ENCODE measurements around the gene RABL2B.
"Not testable (repeated sequence)": the region's sequence is repeated elsewhere in the genome, so short reads cannot be mapped to it uniquely, and the experiment has no call there.

Gene RABL2B

DNA sequence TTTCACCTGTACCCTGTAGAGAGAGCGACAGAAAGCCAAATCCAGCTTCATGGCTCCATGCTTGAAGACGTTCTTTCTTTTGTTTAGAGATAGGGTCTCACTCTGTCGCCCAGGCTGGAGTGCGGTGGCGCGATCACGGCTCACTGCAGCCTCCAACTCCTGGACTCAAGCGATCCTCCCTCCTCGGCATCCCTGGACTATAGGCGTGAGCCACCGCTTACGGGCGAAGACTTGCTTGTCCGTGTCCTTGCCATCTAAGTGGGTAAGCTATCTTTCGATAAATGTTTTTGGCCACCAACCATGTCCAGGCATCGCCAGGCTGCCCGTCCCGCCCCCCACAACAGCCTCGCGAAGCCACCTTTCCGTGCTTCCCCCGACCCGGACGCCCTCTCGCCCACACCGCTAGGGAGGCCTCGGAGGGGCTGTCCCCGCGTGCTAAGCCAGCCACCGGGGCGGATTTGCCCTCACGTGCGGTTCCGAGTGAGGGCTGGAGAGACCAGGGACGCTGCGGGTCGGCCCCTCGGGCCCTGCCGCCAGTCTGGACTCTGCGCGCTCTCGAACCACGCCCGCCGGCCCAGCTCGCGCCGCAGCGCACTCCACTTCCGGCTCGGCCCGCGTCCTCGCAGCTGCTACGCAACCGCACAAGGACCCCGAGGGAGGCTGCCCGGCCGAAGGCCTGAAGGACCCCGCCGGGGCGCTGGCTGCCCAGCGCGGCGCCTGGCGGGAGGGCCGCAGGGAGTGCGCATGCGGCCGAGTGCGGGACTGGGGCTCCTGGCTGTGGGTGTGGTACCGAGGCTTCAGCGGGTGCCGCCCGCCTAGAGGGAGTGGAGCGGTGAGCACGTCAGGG, at the start of gene RABL2B:
TSS of gene RABL2B (minus strand) at position 604 of the 847 bp plus-strand sequence. CDS start 1,342 bp downstream, outside the sequence.
- peak; percentile 80 for DNase-seq

DNA sequence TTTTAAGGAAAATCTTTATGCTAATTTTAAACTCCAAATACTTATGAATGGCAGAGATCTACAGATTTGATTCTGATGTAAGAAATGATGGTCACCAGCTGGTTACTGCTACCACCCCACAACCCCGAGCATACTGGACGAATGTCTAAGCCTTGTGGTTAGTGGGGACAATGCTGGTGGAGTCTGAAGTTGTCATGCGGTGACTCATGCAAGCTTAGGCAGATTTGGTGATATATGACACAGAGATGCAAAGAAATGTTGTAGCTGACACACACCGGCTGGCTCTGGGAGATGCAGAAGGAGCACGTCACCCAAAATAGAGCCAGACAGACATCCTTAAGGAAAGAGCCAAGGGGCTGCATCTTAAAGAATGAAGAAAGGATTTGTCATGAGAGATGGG, 3.5 kb upstream of the RABL2B start:
- not testable (repeated sequence) for DNase-seq

- DNase-seq: not testable (repeated sequence)
Observed at GRCh38 chr22:50785289-50785688, 1.9 kb upstream of the RABL2B start.

DNA sequence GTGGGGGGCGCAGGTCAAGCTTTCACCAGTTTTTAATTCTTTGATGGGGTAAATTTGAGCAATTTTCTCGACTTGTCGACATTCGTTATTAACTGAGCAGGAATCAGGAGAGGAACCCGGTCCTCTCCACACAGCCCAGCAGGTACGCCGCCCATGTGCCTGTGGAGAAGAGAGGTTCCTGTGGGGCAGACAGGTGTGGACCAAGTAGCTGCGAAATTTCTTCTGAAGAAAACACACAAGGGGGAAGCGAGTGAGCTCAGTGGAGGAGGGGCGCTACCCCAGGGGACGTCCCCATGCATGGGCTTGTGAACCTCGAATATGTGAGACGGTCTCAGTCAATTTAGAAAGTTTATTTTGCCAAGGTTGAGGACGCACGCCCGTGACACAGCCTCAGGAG, 442 bp upstream of the RABL2B start:
- not testable (repeated sequence) for DNase-seq

- not testable (repeated sequence) for DNase-seq
Observed at GRCh38 chr22:50782253-50782652, 1.2 kb downstream of the RABL2B start.

- not testable (repeated sequence) for DNase-seq
Observed at GRCh38 chr22:50780244-50780643, 3.2 kb downstream of the RABL2B start.

DNA sequence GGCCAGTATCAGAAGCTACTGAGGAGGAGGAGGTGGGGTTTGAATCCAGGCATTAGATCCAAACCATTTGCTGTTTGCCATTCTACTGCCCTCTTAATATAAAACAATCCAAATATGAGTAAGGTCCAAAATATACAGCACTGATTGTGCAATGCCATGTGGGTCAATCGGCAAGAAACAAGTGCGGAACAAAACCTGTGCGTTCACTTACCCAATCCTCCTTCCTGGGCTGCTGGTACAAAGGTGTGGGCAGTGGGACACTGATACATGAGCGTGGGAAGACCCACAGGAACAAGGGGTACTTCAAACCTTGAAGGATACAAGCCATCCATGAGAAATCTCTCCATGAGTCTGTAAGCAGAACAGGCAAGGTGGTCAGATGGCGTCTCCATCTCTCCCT, 5.8 kb downstream of the RABL2B start:
- not testable (repeated sequence) for DNase-seq

DNA sequence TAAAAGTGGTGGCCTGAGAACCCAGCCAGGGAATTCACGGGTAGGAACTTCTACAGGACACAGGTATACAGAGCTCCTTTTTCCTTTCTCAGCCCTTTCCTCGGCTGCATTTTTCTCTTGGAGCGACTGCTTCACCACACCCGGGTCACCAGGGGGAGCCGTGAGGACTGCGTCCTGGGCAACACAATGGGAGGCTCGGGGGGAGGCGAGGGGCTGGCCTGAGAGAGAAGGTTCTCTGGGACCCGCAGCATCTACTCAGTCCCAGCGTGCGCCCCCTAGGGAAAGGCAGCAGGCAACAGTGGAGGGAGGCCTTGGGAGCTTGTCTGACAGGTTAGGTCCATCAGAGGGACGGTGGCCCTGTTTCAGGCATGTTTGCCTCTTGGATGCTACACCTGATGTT, 8.3 kb downstream of the RABL2B start:
- DNase-seq: peak; percentile 60

DNA sequence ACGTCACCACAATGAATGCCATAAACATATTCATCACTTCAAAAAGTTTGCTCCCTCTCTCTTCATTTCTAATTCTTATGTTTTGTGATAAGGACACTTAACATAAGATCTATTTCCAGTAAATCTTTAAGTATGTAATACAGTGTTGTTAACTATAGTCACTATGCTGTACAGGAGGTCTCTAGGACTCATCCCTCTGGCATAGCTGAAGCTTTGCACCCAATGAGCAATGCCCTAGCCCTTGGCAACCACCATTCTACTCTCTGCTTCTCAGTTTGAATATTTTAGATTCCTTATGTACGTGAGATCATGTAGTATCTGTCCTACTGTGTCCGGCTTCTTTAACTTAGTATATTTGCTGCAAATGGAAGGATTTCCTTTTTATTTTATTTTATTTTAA, 19.1 kb downstream of the RABL2B start:
- DNase-seq: not testable (repeated sequence)

DNA sequence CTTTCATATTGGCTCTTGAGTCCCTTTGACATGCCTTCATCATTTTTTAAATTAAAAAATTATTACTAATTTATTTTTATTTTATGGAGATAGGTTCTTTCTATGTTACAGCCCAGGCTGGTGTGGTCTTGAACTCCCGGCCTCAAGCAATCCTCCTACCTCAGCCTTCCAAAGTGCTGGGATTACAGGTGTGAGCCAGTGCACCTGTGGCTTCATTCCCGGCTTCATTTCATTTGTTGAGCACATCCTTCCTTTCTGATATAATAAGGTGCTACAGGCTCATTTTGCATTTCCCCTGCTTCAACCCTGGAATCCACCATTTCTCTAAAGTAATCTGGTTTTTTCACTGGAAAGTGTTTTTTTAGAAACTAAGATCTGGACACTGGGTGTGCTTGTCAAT, 21.6 kb downstream of the RABL2B start:
- not testable (repeated sequence) for DNase-seq

DNA sequence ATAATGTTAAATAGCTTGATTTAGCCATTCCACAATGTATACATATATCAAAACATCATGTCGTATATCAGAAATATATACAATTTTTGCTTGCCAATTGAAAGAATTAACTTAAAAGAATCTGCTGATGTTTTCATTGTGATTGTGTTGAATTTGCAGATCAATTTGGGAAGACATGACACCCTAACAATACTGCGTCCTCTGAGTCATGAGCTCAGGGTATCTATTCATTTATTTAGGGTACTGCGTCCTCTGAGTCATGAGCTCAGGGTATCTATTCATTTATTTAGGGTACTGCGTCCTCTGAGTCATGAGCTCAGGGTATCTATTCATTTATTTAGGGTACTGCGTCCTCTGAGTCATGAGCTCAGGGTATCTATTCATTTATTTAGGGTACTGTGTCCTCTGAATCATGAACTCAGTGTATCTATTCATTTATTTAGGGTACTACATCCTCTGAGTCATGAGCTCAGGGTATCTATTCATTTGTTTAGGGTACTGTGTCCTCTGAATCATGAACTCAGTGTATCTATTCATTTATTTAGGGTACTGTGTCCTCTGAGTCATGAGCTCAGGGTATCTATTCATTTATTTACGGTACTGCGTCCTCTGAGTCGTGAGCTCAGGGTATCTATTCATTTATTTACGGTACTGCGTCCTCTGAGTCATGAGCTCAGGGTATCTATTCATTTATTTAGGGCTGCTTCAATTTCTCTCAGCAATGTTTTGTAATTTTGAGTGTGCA, 23.7 kb downstream of the RABL2B start:
- DNase-seq: not testable (repeated sequence)

GRCh38 chr22:50756949-50757491, 26.4 kb downstream of the RABL2B start:
- DNase-seq: peak; percentile 40

DNA sequence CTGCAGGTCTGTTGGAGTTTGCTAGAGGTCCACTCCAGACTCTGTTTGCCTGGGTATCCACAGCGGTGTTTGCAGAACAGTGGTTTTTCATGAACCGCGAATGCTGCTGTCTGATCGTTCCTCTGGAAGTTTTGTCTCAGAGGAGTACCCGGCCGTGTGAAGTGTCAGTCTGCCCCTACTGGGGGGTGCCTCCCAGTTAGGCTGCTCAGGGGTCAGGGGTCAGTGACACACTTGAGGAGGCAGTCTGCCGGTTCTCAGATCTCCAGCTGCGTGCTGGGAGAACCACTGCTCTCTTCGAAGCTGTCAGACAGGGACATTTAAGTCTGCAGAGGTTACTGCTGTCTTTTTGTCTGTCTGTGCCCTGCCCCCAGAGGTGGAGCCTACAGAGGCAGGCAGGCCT, 27.0 kb downstream of the RABL2B start:
- not testable (repeated sequence) for DNase-seq

DNA sequence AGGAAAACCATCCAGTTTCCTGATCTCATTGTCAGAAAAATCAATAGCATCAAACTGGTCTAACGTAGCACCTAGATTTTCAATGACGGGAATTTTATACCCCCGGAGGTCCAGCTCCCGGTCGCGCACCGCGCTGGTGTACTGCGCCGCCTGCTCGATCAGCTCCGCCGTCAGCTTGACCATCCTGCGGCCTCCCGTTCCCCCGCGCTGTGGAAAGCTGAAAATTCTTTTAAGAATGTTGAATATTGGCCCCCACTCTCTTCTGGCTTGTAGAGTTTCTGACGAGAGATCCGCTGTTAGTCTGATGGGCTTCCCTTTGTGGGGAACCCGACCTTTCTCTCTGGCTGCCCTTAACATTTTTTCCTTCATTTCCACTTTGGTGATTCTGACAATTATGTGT, 28.2 kb downstream of the RABL2B start:
- DNase-seq: not testable (repeated sequence)

- not testable (repeated sequence) for DNase-seq
Observed at GRCh38 chr22:50749302-50750074, 33.9 kb downstream of the RABL2B start.

DNA sequence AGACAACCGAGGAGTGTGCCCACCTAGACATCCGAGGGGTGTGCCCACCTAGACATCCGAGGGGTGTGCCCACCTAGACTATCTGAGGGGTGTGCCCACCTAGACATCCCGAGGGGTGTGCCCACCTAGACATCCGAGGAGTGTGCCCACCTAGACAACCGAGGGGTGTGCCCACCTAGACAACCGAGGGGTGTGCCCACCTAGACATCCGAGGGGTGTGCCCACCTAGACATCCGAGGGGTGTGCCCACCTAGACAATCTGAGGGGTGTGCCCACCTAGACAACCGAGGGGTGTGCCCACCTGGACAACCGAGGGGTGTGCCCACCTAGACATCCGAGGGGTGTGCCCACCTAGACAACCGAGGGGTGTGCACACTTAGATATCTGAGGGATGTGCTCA, 34.8 kb downstream of the RABL2B start:
- DNase-seq: not testable (repeated sequence)

GRCh38 chr22:50747521-50747920, 35.9 kb downstream of the RABL2B start:
- DNase-seq: not testable (repeated sequence)

GRCh38 chr22:50744424-50744823, 39.0 kb downstream of the RABL2B start:
- DNase-seq: not testable (repeated sequence)

DNA sequence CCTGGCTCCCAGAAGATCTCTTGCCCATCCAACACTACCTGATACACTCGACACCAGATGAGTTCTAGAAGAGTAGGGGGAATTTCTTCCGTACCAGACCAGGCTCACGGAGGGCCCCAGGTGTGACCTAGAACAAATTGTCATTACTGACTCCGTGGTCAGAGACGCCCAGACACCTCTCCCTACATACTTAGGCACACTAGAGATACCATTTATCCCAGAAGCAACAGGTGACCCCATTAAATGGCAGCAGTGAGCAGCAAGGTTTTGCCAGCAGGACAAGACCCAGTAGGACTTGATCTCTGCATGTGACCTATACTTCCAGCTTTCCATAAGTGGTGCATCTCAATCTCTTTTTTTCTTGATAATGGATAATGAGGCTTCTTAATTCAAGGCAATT, 42.7 kb downstream of the RABL2B start:
- not testable (repeated sequence) for DNase-seq

- peak; percentile 81 for DNase-seq
Observed at GRCh38 chr22:50739894-50740293, 43.5 kb downstream of the RABL2B start.

- no peak for DNase-seq
Observed at GRCh38 chr22:50739279-50739691, 44.2 kb downstream of the RABL2B start.

GRCh38 chr22:50738649-50739227, 44.7 kb downstream of the RABL2B start:
- no peak for DNase-seq
